IMR-90 (cell line): Measurements from ENCODE around the gene EPB41L5. TPM values are rescaled to one million over a fixed set of nuclear protein-coding genes. Genes with fewer than 3 reads are reported as not detected.

Experiments
- ATAC-seq: fragments of 200-7000 bp; cut with Tn5 transposase; 2 replicates; pipeline ENCODE4 v1.9.1; 2020; ENCODE audit warnings: low read depth, mild to moderate bottlenecking, moderate library complexity
- BruUV-seq: library from RNA; stranded (reverse); fragments of 400-500 nt; replicated peaks from 2 replicates; lab custom pipeline; 2021; lab: Mats Ljungman, UMichigan
- CTCF ChIA-PET: fragments of 300-600 bp; formaldehyde crosslinking; extraction: SDS; loops from one replicate; lab custom pipeline; 2021; ENCODE audit warnings: antibody characterized with exemption; lab: Yijun Ruan, JAX
- POLR2A ChIA-PET: fragments of 300-600 bp; sonication (Branson Sonifier 250); formaldehyde crosslinking; loops from one replicate; lab custom pipeline; 2022; ENCODE audit warnings: antibody characterized with exemption; ENCODE audit not compliant: unreplicated experiment; lab: Charles Lee
- DNase-seq: peaks from one replicate; pipeline ENCODE4 v3.0.0; 2013
- H2AFZ ChIP-seq: replicated peaks from 2 replicates; pipeline ENCODE3; 2013; ENCODE audit warnings: low read length, mild to moderate bottlenecking; ENCODE audit not compliant: poor library complexity
- H2AK5ac ChIP-seq: 2 replicates; pipeline ENCODE4 v1.6.1; 2013; ENCODE audit warnings: low read depth, low read length, inconsistent platforms
- H2AK9ac ChIP-seq: replicated peaks from 2 replicates; pipeline ENCODE3; 2013; ENCODE audit warnings: mild to moderate bottlenecking, low read depth, low read length, moderate library complexity; ENCODE audit not compliant: poor library complexity
- H2BK120ac ChIP-seq: 2 replicates; pipeline ENCODE4 v1.6.1; 2013; ENCODE audit warnings: low read depth, low read length, inconsistent platforms
- H2BK15ac ChIP-seq: 3 replicates; pipeline ENCODE4 v1.6.1; 2013; ENCODE audit warnings: low read depth, low read length, inconsistent platforms
- H2BK20ac ChIP-seq: 2 replicates; pipeline ENCODE4 v1.6.1; 2013; ENCODE audit warnings: low read depth, mild to moderate bottlenecking, inconsistent platforms, low read length, moderate library complexity
- H2BK5ac ChIP-seq: 2 replicates; pipeline ENCODE4 v1.6.1; 2013; ENCODE audit warnings: mild to moderate bottlenecking, low read depth, low read length, inconsistent platforms; ENCODE audit not compliant: poor library complexity, severe bottlenecking
- H3K14ac ChIP-seq: replicated peaks from 2 replicates; pipeline ENCODE4 v1.6.1; 2013; ENCODE audit warnings: low read depth, low read length, inconsistent platforms
- H3K18ac ChIP-seq: 2 replicates; pipeline ENCODE4 v1.6.1; 2013; ENCODE audit warnings: low read depth, low read length, control low read depth
- H3K23ac ChIP-seq: 2 replicates; pipeline ENCODE4 v1.6.1; 2013; ENCODE audit warnings: low read depth, low read length, inconsistent platforms
- H3K27ac ChIP-seq: 2 replicates; pipeline ENCODE4 v1.5.1; 2013; ENCODE audit warnings: mild to moderate bottlenecking, control low read depth, low read length; ENCODE audit not compliant: insufficient read depth
- H3K27me3 ChIP-seq: 2 replicates; pipeline ENCODE4 v1.6.1; 2013; ENCODE audit warnings: low read length; ENCODE audit not compliant: control insufficient read depth, insufficient read depth
- H3K36me3 ChIP-seq: 2 replicates; pipeline ENCODE4 v1.6.1; 2013; ENCODE audit warnings: low read length, mixed read lengths; ENCODE audit not compliant: control insufficient read depth, insufficient read depth
- H3K4ac ChIP-seq: 2 replicates; pipeline ENCODE4 v1.6.1; 2013; ENCODE audit warnings: low read depth, low read length, inconsistent platforms
- H3K4me1 ChIP-seq: 2 replicates; pipeline ENCODE4 v1.6.1; 2013; ENCODE audit warnings: low read length, mixed read lengths; ENCODE audit not compliant: control insufficient read depth, insufficient read depth
- H3K4me2 ChIP-seq: 2 replicates; pipeline ENCODE4 v1.6.1; 2013; ENCODE audit warnings: low read depth, mild to moderate bottlenecking, control low read depth, low read length, moderate library complexity
- H3K4me3 ChIP-seq: 2 replicates; pipeline ENCODE4 v1.5.1; 2013; ENCODE audit warnings: low read depth, mild to moderate bottlenecking, control low read depth, low read length, moderate library complexity; ENCODE audit not compliant: insufficient read depth
- H3K56ac ChIP-seq: 2 replicates; pipeline ENCODE4 v1.6.1; 2013; ENCODE audit warnings: low read length, inconsistent platforms; ENCODE audit not compliant: insufficient read depth; ENCODE audit errors: extremely low read depth
- H3K79me1 ChIP-seq, 2 experiments: 2 replicates each; pipeline ENCODE4 v1.6.1; 2013; ENCODE audit warnings: low read length in 2 of 2, inconsistent platforms in 1 of 2, low read depth in 1 of 2
- H3K9ac ChIP-seq: 2 replicates; pipeline ENCODE4 v1.6.1; 2013; ENCODE audit warnings: low read depth, low read length, control low read depth
- H3K9me1 ChIP-seq: 2 replicates; pipeline ENCODE4 v1.6.1; 2013; ENCODE audit warnings: low read length, inconsistent platforms; ENCODE audit not compliant: insufficient read depth
- H3K9me3 ChIP-seq: 2 replicates; pipeline ENCODE4 v1.6.1; 2013; ENCODE audit warnings: low read length; ENCODE audit not compliant: control insufficient read depth, insufficient read depth
- H4K20me1 ChIP-seq: 2 replicates; pipeline ENCODE4 v1.6.1; 2013; ENCODE audit warnings: low read length, inconsistent platforms; ENCODE audit not compliant: insufficient read depth
- H4K5ac ChIP-seq: 2 replicates; pipeline ENCODE4 v1.6.1; 2013; ENCODE audit warnings: mild to moderate bottlenecking, low read depth, low read length, control low read depth
- H4K8ac ChIP-seq, 2 experiments: 2 replicates each; pipeline ENCODE4 v1.6.1; 2013; ENCODE audit warnings: low read depth in 2 of 2, low read length in 2 of 2, control low read depth in 1 of 2, inconsistent platforms in 1 of 2
- H4K91ac ChIP-seq: 2 replicates; pipeline ENCODE4 v1.6.1; 2013; ENCODE audit warnings: low read depth, low read length, inconsistent platforms; ENCODE audit not compliant: insufficient read depth
- BHLHE40 ChIP-seq: fragments of 150-350 bp; IDR thresholded peaks from 2 replicates; pipeline ENCODE4 v1.6.1; 2016; ENCODE audit warnings: mild to moderate bottlenecking, low read depth, low read length
- SMC3 ChIP-seq: fragments of 150-350 bp; IDR thresholded peaks from 2 replicates; pipeline ENCODE4 v1.6.1; 2016; ENCODE audit warnings: low read depth, mild to moderate bottlenecking, antibody characterized with exemption, low read length, moderate library complexity
- WGBS, 2 experiments: methylation state at CpG; one replicate each; pipeline versions ENCODE4 v1.1.5 to v1.1.7; 2013; ENCODE audit warnings: missing lambda C conversion rate in 2 of 2; ENCODE audit not compliant: insufficient read length in 1 of 2; ENCODE audit errors: extremely low coverage in 2 of 2; 5-methylcytosine and 5-hydroxymethylcytosine counted together
- dilution Hi-C: fragments of 300-500 bp; cut with HindIII; formaldehyde crosslinking; loops from one replicate; pipeline ENCODE4 v1.14.3; 2018; ENCODE audit warnings: low sequenced_read_pairs; ENCODE audit not compliant: unreplicated experiment
- in situ Hi-C: fragments of 300-500 bp; cut with MboI; formaldehyde crosslinking; loops from 3 replicates; pipeline ENCODE4 v1.14.3; 2019; ENCODE audit warnings: low sequenced_read_pairs, inconsistent platforms, mixed read lengths
- intact Hi-C: fragments of 100-400 bp; cut with micrococcal nuclease; formaldehyde crosslinking; loops from 2 replicates; pipeline ENCODE4 v1.10.0; 2022
- polyA plus RNA-seq, 3 experiments: library from polyadenylated mRNA; depleted of rRNA; stranded (reverse); fragments of >200 nt; gene quantifications; 2 replicates each; pipeline ENCODE4 v1.2.3, GENCODE V29; 2012; ENCODE audit warnings: low replicate concordance in 1 of 3
- total RNA-seq: library from RNA; depleted of rRNA; stranded (reverse); fragments of >200 nt; gene quantifications from 2 replicates; pipeline ENCODE4 v1.2.3, GENCODE V29; 2012

EPB41L5 gene
- total and polyA plus RNA-seq, 2 of the 4 experiments (the other 2 are of a cell fraction) = 5.1 to 10.6 TPM

DNA sequence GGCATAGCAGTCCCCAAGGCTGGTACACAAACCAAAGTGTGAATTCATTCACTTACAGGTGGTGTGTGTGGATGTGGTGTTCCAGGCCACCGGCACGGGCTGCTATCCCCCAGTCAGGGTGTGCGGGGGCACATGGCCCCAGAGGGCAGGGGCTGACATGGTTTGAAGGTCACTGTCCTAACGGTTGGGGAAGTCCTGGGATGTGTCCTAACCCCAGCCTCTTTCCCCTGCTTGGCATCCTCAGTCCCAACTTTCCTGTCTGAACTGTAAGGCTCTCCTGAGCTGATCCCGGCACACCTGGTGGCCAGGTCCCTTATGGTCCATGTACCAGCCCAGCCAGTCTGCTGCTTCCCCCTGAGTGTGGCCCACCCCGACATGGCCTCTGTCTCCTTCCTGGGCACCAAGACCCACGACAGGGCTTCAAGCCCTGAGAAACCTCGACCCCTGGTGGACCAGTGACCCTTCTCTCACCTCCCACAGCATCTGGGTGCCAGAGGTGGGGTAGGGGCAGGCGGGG is 212.7 kb downstream of the EPB41L5 start:
- H3K27ac ChIP-seq = no peak overlapping the region
- peaks cover 5% of the 10 kb centered on the region; the same call in 1 of the 2 replicates for H3K36me3 ChIP-seq
- no peak overlapping the region for H2BK120ac ChIP-seq
- 100% methylated on average over 1 of the region's 9 CpGs; no CpG with 5 or more reads in 1 of the 2 experiments for WGBS, 2 experiments
- no peak overlapping the region for H3K23ac ChIP-seq
- peaks cover 4% of the 10 kb centered on the region; the same call in 1 of the 2 replicates for H3K27me3 ChIP-seq
- no peak for TF ChIP-seq BHLHE40
- TF ChIP-seq SMC3 = no peak
- no peak overlapping the region for H2BK20ac ChIP-seq
- no peak overlapping the region for H2AK9ac ChIP-seq
- H3K9ac ChIP-seq = no peak overlapping the region
- ChIA-PET CTCF (interaction anchor here (0.6 kb wide), 1 partner anchor 1042 kb away, joined by 3 read pairs; no protein-coding TSS in a partner anchor), POLR2A (no interaction called here)
- H3K4me2 ChIP-seq = no peak overlapping the region
- H3K4me3 ChIP-seq = no peak overlapping the region
- no peak overlapping the region for H2AFZ ChIP-seq
- in situ Hi-C loops (loop anchor here (25.0 kb wide), 1 partner anchor 988 kb away; no protein-coding TSS in a partner anchor), intact Hi-C loops (no loop called here), dilution Hi-C loops (no loop called here)
- peaks cover 7% of the 10 kb centered on the region for H3K9me3 ChIP-seq
- BruUV-seq = no TSS peak
- no peak for ATAC-seq
- H3K4ac ChIP-seq = no peak overlapping the region
- peaks cover 14% of the 10 kb centered on the region for H3K4me1 ChIP-seq
- H2BK5ac ChIP-seq = no peak overlapping the region
- no peak overlapping the region for H4K8ac ChIP-seq
- DNase-seq = no peak
- no peaks in the 10 kb centered on the region; the same call in 1 of the 2 replicates for H4K20me1 ChIP-seq
- no peak overlapping the region for H3K18ac ChIP-seq
- H4K91ac ChIP-seq = no peak overlapping the region
- H4K5ac ChIP-seq = no peak overlapping the region
- no peak overlapping the region for H3K56ac ChIP-seq
- H3K79me1 ChIP-seq = peaks cover 14 to 21% of the 10 kb centered on the region in 2 experiments
- H2AK5ac ChIP-seq = no peak overlapping the region
- H2BK15ac ChIP-seq = no peak overlapping the region
- no peak overlapping the region for H3K14ac ChIP-seq
- H3K9me1 ChIP-seq = peaks cover 8% of the 10 kb centered on the region; the same call in 1 of the 2 replicates
